Peyer's patch (tissue), 4 donors: ENCODE measurements around the gene EEF2.

ENCODE experiments used
- POLR2A ChIP-seq, 2 donors: fragments of 450-650 bp; IDR thresholded peaks; one replicate each; pipeline ENCODE4 v1.5.1; 2017; ENCODE audit warnings: antibody characterized with exemption in 2 of 2, mild to moderate bottlenecking in 2 of 2, moderate library complexity in 2 of 2
- TF ChIP-seq, protein P1 (sequence below), 6 experiments: fragments of 450-650 bp in 4 of 6; fragments of 200-600 bp in 2 of 6; sonication (generic) in 1 of 6; IDR thresholded peaks; one replicate each; pipeline ENCODE4 v1.5.1; 2017 to 2019; ENCODE audit warnings: antibody characterized with exemption in 6 of 6, mild to moderate bottlenecking in 3 of 6, moderate library complexity in 1 of 6

DNA sequence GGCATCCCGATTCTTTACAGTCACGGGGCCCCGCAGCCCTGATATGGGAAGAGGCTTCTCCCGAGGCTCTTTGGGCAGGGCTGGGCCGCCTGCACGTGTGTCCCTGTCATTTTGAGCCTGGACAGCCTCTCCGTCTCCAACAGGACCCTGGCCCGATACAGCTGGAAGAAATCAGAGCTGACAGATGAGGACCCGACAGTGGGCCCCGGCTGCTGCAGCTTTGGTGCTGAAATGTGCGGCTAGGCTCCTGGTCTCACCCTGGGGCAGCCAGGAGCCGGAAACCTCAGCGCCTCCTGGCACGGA is 25.5 kb upstream of the EEF2 start:
- TF ChIP-seq, protein P1, sequence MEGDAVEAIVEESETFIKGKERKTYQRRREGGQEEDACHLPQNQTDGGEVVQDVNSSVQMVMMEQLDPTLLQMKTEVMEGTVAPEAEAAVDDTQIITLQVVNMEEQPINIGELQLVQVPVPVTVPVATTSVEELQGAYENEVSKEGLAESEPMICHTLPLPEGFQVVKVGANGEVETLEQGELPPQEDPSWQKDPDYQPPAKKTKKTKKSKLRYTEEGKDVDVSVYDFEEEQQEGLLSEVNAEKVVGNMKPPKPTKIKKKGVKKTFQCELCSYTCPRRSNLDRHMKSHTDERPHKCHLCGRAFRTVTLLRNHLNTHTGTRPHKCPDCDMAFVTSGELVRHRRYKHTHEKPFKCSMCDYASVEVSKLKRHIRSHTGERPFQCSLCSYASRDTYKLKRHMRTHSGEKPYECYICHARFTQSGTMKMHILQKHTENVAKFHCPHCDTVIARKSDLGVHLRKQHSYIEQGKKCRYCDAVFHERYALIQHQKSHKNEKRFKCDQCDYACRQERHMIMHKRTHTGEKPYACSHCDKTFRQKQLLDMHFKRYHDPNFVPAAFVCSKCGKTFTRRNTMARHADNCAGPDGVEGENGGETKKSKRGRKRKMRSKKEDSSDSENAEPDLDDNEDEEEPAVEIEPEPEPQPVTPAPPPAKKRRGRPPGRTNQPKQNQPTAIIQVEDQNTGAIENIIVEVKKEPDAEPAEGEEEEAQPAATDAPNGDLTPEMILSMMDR (IDR thresholded peaks at IDR 0.05) = no peak
- no peak for TF ChIP-seq POLR2A (IDR thresholded peaks at IDR 0.05)
